Ecto neural progenitor cell (in vitro differentiated cells): ENCODE results near the gene CASQ1.

Experiments
- DNase-seq: peaks from one replicate; pipeline ENCODE4 v3.0.0-alpha.2; 2018; ENCODE audit warnings: low spot score

CASQ1 gene

DNA sequence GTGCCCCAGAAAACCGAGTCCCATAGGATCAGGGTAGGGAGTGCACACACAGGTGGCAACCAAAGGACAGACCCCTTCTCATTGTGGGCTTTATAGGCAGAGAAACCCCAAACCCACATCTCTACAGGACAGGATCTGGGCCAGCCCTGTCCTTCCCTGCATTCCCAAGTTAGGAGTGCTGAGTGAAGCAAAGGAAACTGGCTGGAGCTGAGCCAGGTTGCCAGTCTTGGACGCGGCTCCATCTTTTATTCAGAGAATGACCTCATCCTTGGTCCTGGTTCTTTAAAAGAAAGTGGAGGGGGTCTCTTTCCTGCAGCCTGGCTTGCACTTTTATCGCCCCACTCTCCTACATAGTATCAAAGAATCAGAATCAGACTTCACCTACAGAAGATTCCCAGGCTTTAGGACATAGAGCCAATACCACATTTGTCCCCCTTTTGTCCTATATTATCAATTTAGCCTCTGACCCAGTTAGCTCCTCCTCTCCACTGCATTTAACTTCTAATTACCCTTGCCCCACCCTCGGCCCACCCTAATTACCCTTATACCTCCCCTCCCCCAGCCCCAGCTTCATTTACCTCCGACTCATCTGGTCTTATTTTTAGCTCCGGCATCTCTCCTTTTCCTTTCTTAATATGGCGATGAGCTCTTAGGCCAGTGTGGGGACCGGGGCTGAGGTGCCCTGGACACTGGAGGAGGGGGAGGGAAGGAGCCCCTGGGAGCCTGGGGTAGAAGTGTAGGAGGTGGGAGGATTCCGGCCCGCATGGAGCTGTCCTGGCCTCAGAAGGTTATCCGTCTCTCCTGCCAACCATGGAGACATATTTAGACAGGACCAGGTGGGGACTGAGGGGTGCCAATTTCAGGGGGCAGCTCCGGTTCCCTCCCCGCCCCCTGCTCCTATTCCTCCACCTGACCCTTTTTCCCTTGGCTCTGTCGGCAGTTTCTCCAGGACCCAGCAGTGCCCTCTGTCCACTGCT, at the start of gene CASQ1:
Gene CASQ1, plus strand, starts transcription at position 927 of the 977 bp plus-strand sequence. CDS start 177 bp downstream, outside the sequence.
- no peak for DNase-seq

DNA sequence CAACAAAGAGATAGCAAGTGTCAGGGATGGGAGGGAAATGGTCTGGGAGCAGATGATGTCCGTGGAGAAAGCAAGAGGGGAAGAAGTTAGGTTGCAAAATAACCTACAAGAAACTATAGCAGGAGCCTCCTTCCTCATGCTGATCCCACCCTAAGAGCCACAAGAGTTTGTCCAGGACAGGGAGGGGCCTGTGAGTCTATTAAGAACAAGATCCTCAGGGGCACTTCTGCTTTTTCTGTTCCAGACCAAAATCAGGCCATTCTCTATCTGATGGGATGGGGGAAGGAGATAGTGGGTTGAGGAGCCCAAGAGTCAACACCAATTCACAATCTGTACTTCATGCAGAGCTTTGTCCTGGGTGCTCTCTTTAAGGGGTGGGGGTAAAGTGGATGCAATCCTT, 46.7 kb upstream of the CASQ1 start:
- no peak for DNase-seq

DNA sequence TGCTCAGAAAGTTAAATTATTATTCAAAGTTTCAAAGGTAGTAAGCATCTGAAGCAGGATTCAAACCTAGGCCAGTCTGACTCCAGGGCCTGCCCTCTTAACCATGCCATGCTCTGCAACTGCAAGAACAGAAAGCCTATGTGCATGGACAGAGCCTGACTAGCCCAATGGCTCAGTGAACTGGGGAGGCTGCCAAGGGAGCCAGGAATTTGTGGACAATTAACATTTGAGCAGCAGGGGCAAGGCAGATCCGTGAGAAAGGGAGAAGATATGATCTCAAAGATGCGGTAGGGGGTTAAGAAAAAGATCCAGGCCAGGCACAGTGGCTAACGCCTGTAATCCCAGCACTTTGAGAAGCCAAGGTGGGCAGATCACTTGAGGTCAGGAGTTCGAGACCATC, 45.5 kb upstream of the CASQ1 start:
- no peak for DNase-seq

DNA sequence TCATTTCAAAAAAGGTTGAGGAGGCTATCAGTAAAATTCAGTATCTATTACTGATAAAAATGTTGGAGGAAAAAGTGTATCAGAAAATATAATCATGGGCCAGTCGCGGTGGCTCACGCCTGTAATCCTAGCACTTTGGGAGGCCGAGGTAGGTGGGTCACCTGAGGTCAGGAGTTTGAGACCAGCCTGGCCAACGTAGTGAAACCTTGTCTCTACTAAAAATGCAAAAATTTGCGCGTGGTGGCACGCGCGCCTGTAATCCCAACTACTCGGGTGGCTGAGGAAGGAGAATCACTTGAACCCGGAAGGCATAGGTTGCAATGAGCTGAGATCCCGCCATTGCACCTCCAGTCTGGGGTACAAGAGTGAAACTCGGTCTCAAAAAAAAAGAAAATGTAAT, 44.3 kb upstream of the CASQ1 start:
- no peak for DNase-seq

DNA sequence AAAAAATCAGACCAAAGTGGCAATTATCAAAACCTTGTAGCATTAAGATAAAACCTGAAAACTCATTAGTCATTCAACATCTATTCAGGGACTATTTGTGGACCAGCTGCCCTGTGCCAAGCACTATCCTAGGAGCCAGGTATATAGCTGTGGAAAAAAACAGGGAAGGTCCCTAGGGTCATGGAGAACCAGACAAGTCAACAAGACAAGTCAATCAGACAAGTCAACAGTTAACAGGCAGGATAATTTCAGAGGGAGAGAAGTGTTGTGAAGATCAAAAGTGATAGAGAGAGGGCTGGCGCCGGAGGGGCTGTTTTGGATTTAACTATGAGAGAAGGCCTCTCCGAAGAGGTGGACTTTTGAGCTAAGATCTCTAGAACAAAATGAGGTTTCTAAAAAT, 42.3 kb upstream of the CASQ1 start:
- no peak for DNase-seq

DNA sequence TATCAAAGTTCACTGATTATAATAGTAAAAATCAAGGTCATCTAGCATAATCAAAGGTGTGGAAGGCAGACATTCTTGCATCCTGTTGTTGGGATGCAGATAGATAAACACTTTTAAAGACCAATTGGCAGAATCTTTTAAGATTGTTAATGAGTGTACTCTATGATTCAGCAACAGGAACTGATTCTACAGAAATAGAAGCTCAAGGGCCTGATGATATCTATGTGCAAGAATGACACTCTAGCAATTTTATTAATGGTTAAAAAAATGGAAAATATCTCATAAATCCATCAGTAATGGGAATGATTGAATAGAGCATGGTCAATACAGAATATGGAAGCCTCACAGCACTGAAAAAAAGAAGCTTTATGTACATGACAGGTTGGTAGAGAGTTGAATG, 41.1 kb upstream of the CASQ1 start:
- DNase-seq: no peak

DNA sequence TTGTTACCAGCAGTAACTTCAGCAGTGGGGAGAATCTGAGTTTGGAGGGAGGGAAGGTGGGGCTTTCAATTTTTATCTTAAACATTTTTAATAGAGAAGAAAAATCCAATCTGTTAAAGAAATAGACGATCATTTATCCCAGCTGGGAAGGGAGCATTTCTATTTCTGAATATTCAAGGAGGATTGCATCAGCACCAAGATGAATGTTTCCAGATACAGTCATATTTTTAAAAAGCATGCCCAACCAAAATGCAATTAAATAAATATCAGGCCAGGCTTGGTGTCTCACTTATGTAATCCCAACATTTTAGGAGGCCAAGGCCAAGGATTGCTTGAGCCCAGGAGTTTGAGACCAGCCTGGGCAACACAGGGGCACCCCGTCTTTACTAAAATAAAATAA, 40.7 kb upstream of the CASQ1 start:
- DNase-seq: no peak

DNA sequence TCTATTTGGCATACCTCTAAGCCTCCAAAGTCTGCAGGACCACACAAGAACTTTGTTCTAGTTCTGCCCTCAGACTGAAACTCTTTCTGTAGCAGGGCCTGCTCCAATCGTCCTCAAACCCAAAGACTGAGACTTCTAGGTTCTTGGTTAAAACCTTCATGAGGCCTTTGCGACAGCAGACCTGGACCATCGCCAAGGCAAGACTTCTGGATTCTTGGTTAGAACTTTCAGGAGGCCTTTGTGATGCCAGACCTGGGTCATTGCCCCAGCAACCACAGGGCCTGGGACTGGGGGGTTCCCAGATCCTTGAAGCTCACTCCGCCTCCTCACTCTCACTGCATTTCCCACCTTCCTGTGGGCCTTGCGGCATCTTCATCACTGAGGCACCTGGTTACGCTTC, 39.1 kb upstream of the CASQ1 start, which contains the start of gene ATP1A4:
Gene ATP1A4, plus strand, starts transcription at position 301 of the 400 bp plus-strand sequence. CDS start 438 bp downstream, outside the sequence.
- DNase-seq: no peak

DNA sequence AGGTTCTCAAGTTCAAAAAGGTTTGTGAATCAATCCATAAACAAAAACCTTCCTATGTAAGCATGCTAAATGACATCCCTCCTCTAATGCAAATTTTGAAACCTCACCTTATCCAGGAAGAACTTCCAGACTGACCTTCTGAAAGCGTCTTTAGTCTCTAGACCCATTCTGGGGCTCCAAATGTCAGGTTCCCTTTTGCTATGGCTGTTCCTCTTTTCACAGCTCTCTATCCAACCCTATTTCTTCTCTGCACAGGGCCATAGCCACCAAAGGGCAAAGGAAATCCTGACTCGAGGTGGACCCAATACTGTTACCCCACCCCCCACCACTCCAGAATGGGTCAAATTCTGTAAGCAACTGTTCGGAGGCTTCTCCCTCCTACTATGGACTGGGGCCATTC, 35.6 kb upstream of the CASQ1 start:
- no peak for DNase-seq

DNA sequence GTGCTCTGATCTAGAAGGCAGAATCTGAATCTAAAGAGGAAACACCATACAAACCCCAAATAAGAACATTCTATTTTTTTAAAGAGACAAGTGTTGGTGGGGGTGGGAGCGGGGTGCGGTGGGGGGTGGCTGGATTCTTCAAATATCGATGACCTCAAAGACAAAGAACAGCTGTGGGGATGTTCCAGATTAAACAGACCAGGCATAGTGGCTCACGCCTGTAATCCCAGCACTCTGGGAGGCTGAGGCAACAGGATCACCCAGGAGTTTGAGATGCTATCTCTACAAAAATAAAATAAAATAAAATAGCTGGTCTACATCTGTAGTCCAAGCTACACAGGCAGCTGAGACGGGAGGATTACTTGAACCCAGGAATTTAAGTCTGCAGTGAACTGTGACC, 34.0 kb upstream of the CASQ1 start:
- no peak for DNase-seq

DNA sequence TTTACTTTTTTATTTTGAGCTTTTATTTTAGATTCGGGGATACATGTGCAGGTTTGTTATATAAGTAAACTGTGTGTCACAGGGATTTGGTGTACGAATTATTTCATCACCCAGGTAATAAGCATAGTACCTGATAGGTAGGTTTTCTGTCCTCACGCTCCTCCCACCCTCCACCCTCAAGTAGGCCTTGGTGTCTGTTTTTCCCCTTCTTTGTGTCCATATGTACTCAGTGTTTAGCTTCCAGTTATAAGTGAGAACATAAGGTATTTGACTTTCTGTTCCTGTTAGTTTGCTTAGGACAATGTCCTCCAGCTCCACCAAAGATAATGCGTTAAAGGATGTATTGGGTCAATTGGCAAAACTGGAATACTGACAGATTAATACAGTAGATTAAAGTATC, 33.2 kb upstream of the CASQ1 start:
- no peak for DNase-seq

DNA sequence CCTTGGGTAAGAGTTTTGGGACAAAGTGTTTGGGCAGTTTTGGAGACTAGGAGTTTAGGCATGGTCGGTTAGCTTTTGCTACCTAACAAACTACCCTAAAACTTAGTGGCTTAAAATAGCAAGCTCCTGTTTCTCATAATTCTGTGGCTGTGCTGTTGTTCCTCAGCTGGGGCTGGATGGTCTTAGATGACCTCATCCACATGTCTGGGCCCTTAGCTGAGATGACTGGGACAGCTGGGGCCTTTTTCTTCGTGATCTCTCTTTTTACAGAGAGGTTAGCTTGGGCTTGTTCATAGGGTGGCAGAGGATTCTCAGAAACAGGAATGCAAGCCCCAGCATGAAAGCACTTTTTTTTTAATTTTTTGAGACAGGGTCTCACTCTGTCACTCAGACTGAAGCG, 32.3 kb upstream of the CASQ1 start:
- DNase-seq: no peak

DNA sequence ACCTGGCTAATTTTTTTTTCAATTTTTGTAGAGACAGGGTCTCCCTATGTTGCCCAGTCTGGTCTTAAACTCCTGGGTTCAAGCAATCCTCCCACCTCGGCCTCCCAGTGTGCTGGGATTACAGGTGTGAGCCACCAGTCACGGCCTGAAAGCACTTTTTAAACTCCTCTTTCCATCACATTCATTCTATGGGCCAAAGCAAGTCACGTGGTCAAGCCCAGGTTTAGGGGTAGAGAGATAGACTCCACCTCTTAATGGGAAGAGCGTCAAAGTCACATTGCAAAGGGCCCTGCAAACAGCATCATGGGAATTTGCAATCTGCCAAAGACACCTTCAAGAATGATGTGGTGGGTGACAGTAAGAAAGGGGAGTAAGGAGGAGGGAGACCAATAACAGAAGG, 31.8 kb upstream of the CASQ1 start:
- no peak for DNase-seq

DNA sequence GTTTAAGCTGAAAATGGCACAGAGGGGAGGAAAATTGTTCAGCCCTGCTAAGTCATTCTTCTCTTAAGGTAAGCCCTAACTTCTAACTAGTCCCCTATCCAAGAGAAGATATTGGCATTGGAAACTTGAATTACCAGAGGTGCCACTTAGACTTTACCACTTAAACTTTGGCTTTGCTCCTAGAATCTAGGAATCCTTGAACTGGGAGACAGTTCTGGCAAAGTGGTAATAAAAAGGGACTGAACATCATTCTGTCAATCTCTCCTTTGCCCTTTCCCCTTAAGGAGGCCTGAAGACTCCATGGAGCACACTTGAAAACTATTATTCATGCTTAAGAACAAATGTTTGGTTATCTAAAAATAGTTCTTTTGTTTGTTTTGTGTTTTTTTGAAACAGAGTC, 30.5 kb upstream of the CASQ1 start:
- no peak for DNase-seq

DNA sequence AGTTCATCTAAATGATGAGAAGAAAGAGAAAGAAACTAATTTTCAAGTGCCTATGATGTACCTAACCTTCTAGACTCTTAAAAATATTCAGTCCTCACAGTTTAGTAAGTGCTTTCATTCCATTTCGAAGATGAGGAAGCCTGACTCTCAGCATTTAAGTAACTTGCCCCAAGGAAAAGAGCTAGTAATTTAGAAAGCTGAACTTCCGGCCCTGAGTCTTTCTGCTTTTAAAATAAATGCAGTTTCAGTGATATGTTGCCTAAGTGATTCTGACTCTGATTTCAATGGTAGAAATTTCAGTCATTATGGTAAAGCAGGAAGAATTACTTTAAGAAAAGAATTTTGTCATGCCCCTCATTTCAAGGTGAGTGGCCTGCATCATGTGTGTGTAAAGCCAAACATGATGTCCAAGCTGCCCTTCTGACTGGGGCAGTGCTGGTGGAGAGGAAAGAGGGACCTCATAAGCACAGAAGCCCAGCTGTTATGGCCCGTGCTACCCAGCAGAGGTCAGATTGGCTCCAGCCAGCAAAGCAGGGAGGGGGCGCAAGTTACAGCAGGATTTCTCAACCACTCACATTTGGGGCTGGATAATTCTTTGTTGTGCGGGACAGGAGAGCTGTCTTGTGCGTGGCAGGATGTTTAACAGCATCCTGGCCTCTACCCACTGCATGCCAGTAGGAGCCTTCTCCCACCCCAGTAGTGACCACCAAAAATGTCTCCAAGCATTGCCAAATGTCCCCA, 28.2 kb upstream of the CASQ1 start:
- peak; percentile 76 for DNase-seq

DNA sequence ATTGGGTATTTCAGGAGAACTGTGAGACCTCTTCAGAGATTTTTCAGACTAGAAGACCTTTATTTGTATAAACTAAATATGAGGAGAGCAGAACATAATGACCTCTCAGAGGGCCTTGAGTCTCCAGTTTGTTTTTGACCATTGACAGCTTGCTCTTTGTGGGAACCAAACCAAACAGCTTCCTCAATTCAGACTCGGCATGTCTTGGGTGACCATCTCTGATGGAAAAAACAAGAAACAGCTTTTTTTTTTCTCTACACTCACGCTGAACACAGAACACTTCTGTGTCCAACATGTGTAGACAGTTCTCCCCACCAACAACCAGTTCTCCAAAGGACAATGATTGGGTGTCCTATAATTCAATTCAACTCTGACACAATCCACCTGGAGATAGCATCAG, 27.4 kb upstream of the CASQ1 start:
- DNase-seq: no peak

DNA sequence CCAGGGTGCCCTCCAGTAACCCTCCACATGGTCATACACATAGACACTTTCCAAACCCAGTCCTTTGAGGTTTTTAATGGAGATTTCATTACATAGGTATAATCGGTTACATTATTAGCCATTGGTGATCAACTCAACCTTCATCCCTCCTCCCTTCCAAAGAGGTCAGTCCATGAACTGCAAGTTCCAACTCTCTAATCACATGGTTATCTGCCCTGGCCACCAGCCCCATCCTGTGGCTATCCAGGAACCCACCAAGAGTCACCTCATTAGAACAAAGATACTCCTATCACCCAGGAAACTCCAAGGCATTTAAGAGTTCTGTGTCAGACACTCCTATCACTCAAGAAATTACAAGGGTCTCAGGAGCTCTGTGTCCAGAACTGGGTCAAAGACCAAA, 26.8 kb upstream of the CASQ1 start:
- no peak for DNase-seq

DNA sequence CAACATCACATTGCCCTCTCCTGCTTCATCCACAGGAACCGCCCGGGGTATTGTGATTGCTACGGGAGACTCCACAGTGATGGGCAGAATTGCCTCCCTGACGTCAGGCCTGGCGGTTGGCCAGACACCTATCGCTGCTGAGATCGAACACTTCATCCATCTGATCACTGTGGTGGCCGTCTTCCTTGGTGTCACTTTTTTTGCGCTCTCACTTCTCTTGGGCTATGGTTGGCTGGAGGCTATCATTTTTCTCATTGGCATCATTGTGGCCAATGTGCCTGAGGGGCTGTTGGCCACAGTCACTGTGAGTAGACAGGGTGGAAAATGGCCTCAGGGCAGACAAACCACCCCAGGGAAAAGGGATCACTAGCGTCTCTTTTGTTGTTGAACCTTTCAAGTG, 26.3 kb upstream of the CASQ1 start:
- DNase-seq: no peak

DNA sequence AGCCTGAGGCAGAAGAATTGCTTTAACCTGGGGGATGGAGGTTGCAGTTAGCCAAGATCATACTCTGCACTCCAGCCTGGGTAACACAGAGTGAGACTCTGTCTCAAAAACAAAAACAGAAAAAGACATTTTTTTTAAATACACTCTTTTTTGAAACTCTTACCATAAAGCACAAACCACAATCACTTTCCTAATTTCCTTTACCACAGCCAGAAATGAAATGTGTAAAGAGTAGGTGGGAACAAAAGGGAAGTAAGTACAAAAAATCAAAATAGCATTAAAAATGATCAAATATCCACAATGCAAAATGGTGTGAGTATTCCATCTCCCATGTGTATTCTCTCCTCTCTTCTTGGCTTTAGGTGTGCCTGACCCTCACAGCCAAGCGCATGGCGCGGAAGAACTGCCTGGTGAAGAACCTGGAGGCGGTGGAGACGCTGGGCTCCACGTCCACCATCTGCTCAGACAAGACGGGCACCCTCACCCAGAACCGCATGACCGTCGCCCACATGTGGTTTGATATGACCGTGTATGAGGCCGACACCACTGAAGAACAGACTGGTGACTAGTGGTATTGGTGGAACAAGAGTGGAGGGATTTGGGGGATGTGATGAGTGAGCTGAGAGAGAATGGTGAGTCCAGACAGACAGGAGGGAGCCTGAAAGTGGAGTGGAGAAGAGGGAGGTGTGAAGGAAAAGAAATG, 24.1 kb upstream of the CASQ1 start:
- DNase-seq: no peak

DNA sequence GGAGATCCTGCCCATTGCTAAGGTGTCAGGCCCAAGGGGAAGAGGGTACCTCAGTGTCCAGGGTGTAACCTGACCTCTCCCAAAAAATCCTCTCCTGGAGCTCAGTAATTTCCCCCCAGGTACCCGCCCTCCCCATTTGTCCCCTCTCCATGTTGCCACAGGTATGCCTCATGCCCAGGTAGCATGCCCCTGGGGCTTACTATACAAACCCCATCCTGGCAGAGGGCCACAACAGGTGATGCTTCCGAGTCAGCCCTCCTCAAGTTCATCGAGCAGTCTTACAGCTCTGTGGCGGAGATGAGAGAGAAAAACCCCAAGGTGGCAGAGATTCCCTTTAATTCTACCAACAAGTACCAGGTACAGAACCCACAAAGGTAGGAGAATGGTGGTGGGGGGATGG, 23.3 kb upstream of the CASQ1 start:
- DNase-seq: no peak

DNA sequence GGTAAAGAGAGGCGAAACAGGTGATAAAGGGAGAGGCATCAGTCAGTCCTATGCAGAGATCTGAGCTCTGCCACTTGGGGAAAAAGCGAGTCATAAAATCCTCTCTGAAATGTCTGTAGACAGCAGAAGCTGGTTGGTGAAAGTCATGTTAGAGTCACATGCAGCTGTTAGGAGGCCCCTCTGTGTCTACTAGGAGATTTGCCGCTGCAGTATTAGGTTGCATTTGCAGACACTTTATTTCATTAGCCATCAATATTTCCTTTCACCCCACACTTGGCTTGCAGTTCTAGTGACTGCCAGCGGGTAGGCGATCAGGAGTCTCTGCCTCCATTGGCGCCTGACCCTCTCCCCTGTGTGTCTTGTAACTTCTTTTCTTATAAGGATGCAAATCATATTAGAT, 22.8 kb upstream of the CASQ1 start:
- no peak for DNase-seq

DNA sequence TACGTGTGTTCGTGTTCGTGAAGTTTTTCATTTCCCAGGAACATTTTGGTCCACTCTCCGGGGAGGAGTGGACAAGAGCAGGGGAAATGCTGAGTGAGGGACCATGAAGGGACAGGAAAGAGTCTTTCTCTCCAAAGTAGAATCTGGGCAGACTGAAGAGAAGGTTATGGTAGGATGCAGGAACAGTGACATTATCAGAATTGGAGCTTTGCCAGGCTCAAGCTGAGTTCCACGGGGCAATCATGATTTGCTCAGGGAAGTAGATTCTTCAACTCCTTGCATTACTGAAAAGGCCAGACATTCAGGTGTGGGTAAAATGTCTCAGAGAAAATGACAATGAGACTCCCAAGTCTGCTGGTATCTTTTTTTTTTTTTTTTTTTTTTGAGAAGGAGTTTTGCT, 22.4 kb upstream of the CASQ1 start:
- no peak for DNase-seq
